RWPE1 (cell line): ENCODE measurements around the gene SLITRK5.
A peak's percentile ranks its signal among the peaks of the same experiment; 100 is the strongest.

ENCODE experiments used
- CTCF ChIA-PET: fragments of 350-600 bp; sonication (Branson Sonifier 250); formaldehyde crosslinking; extraction: SDS; loops from one replicate; lab custom pipeline; 2021; lab: Yijun Ruan, JAX
- POLR2A ChIA-PET: fragments of 400-600 bp; formaldehyde crosslinking; extraction: SDS; loops from one replicate; lab custom pipeline; 2020; ENCODE audit warnings: antibody characterized with exemption; ENCODE audit not compliant: low non-redundant PET; lab: Yijun Ruan, JAX
- DNase-seq: peaks from one replicate; pipeline ENCODE4 v3.0.0; 2012; ENCODE audit warnings: low spot score
- H3K27ac ChIP-seq: fragments of 450-650 bp; 2 replicates; pipeline ENCODE4 v1.5.1; 2017
- TF ChIP-seq, protein P1 (sequence below): fragments of 450-650 bp; conservative IDR thresholded peaks from 2 replicates; pipeline ENCODE4 v1.5.1; 2017; ENCODE audit warnings: low read depth, mild to moderate bottlenecking

SLITRK5 gene

DNA sequence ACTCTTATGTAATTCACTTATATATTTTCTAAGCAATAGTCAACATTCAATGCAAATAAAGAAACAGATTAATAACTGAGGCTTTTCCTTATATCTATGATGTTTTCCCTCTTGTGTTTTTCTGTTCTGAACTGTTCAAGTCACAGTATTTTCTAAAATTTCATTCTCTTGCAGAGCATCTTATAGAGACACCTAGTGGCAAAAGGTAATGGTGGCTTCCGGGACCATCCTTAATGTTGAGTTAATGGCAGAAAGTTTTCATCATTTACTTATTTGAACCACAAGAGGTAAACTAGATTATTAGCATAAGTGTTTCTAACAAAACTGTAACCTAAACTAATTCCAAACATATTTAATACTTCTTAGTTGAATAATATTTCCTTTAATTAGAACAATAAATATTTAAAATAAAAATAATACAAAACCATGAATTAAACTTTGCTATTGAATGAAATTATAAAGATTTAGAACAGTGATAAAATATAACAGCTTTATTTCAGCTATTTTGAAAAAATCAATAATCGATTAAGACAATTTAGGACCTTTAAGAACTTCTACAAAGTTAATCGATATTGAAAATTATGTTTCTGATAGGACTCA is 1.7 kb upstream of the SLITRK5 start:
- DNase-seq, result no peak
- H3K27ac ChIP-seq, result no peak overlapping the region
- CTCF ChIA-PET, result interaction anchor here (0.7 kb wide), 2 partner anchors 241 to 537 kb away, joined by 3 to 4 read pairs; no protein-coding TSS in a partner anchor
- TF ChIP-seq, protein P1, sequence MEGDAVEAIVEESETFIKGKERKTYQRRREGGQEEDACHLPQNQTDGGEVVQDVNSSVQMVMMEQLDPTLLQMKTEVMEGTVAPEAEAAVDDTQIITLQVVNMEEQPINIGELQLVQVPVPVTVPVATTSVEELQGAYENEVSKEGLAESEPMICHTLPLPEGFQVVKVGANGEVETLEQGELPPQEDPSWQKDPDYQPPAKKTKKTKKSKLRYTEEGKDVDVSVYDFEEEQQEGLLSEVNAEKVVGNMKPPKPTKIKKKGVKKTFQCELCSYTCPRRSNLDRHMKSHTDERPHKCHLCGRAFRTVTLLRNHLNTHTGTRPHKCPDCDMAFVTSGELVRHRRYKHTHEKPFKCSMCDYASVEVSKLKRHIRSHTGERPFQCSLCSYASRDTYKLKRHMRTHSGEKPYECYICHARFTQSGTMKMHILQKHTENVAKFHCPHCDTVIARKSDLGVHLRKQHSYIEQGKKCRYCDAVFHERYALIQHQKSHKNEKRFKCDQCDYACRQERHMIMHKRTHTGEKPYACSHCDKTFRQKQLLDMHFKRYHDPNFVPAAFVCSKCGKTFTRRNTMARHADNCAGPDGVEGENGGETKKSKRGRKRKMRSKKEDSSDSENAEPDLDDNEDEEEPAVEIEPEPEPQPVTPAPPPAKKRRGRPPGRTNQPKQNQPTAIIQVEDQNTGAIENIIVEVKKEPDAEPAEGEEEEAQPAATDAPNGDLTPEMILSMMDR, result peak; percentile 81
- POLR2A ChIA-PET, result no interaction called here

DNA sequence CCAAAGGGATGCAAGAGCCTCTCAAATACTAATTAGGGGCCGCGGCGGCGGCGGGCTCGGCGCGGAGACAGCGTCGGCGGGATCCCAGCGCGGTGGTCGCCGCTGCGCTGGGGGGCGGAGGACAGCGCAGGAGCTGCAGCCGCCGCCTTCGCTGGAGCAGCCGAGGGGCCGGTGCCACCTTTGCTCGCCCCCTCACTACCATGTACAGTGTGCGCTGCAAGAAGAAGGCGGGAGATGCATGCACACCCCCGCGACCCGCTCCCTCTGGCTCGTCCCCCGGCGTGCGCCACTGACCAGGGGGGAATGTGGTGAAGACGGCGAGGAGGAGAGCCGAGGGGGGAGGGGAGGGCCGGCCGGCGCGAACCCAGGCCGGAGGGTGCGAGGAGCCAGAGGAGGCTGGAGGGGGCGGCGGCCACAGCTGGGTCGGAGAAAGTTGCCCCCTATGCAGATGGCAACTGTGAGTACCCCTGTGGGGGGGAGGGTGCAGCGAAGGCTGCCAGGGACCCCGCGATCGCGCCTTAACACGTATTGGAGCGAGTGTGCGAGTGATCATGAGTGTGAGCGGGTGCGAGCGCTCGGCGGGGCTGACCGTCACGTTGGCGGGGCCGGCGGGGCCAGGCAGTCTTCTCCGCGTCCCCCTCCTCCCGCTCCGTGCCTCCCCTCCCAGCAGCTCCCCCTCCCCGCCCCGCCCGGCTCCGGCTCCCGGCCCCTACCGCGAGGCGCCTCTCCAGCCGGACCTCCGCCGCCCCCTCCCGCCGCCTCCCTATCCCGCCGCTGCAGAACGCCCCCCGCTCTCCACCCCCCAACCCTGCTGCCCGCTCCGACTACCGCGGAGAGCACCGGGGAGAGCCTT is 808 bp downstream of the SLITRK5 start:
- H3K27ac ChIP-seq, result peak overlapping the region; percentile 74
- DNase-seq, result no peak
- POLR2A ChIA-PET, result no interaction called here

DNA sequence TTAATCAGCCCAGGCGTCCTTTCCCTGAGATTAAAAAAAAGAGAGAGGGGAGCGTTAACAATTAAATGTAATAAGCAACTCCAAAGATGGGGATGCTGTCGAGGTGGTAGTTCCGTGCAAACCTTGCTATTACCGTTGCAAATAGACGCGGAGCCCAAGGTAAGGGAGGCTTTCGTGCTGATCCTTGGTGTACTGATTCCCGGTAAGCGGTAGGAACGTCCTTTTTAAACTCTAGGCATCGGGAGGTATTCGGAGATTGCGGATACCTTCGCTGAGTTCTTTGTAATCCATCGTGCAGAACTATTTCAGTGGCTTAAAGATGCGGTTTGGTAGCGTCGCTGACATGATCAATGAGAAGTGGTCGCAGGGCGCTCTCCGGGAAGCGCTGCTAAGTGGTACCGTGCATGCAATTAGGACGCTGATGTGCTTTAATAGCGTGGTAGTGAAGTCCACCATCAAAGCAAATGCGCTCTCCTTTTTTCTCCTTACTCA is 3.1 kb downstream of the SLITRK5 start:
- POLR2A ChIA-PET, result no interaction called here
- TF ChIP-seq, protein P1, result no peak
- no peak overlapping the region for H3K27ac ChIP-seq
- CTCF ChIA-PET, result no interaction called here
- no peak for DNase-seq

More for the DNA sequence above, 808 bp downstream of the SLITRK5 start:
- CTCF ChIA-PET, result interaction anchor here (0.6 to 1.0 kb wide), 4 partner anchors 90 to 1762 kb away, joined by 3 to 5 read pairs (median 3); no protein-coding TSS in a partner anchor
- TF ChIP-seq, protein P1, result no peak

DNA sequence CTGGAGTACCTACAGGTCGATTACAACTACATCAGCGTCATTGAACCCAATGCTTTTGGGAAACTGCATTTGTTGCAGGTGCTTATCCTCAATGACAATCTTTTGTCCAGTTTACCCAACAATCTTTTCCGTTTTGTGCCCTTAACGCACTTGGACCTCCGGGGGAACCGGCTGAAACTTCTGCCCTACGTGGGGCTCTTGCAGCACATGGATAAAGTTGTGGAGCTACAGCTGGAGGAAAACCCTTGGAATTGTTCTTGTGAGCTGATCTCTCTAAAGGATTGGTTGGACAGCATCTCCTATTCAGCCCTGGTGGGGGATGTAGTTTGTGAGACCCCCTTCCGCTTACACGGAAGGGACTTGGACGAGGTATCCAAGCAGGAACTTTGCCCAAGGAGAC is 4.7 kb downstream of the SLITRK5 start:
- ChIA-PET POLR2A (no interaction called here), CTCF (no interaction called here)
- H3K27ac ChIP-seq, result no peak overlapping the region
- DNase-seq, result no peak
- TF ChIP-seq, protein P1, result no peak

DNA sequence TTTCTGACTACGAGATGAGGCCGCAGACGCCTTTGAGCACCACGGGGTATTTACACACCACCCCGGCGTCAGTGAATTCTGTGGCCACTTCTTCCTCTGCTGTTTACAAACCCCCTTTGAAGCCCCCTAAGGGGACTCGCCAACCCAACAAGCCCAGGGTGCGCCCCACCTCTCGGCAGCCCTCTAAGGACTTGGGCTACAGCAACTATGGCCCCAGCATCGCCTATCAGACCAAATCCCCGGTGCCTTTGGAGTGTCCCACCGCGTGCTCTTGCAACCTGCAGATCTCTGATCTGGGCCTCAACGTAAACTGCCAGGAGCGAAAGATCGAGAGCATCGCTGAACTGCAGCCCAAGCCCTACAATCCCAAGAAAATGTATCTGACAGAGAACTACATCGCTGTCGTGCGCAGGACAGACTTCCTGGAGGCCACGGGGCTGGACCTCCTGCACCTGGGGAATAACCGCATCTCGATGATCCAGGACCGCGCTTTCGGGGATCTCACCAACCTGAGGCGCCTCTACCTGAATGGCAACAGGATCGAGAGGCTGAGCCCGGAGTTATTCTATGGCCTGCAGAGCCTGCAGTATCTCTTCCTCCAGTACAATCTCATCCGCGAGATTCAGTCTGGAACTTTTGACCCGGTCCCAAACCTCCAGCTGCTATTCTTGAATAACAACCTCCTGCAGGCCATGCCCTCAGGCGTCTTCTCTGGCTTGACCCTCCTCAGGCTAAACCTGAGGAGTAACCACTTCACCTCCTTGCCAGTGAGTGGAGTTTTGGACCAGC is 5.3 kb downstream of the SLITRK5 start:
- DNase-seq, result no peak
- TF ChIP-seq, protein P1, result no peak
- H3K27ac ChIP-seq, result no peak overlapping the region
- CTCF ChIA-PET, result no interaction called here
- POLR2A ChIA-PET, result no interaction called here

DNA sequence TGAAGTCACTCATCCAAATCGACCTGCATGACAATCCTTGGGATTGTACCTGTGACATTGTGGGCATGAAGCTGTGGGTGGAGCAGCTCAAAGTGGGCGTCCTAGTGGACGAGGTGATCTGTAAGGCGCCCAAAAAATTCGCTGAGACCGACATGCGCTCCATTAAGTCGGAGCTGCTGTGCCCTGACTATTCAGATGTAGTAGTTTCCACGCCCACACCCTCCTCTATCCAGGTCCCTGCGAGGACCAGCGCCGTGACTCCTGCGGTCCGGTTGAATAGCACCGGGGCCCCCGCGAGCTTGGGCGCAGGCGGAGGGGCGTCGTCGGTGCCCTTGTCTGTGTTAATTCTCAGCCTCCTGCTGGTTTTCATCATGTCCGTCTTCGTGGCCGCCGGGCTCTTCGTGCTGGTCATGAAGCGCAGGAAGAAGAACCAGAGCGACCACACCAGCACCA is 5.9 kb downstream of the SLITRK5 start:
- ChIA-PET POLR2A (no interaction called here), CTCF (no interaction called here)
- no peak for DNase-seq
- no peak overlapping the region for H3K27ac ChIP-seq
- TF ChIP-seq, protein P1, result no peak
